GM18520 (cell line): ENCODE results near the gene STARD10.

Experiments used
- ATAC-seq: cut with Tn5 transposase; IDR thresholded peaks from one replicate; pipeline ENCODE4 v1.9.1; 2021; ENCODE audit not compliant: unreplicated experiment

The STARD10 gene

DNA sequence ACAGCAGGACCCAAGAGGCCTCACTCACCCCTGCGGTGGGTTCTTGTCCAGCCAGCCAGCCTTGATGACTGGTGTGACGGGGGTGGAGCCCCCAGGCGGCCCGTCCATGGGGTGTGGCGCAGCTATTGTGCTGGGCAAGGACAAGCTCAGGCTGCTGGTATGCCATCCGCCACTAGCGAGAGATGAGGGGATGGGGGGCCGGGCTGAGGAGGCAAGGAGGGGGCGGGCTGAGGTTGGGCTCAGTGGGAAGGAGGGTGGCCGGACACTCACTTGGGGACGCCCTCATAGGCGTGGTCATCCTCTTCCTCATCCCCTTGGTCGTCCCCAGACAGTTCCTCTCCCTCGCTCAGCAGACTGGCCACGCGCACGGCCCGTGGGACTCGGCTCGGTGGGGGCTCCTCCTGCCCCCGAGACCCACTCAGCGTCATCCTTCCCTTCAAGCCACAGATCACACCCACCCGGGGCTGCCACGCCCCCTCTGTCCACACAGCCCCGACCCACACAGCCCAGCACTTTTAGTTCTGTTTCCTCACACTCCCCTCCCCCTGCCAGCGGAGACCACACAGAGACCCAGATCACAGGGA is 81.6 kb downstream of the STARD10 start:
- no peak for ATAC-seq

DNA sequence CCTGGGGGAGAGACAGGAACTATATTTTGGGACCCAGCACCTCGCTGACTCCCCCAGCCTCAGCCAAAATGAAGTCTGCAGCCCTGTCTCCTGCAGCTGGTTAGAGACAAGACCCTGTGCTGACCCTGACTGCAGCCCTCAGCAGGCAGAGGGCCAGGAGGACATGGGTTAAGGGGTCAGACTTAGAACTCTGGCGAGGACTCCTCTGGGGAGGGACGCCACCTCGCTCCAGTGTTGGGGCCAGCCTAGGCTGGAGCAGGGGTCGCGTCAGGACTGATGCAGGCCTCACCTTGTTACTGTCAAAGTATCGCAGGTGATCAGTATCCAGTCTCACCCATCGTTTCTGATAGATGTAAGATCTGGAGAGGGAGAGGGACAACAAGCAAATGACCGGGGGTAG is 82.7 kb downstream of the STARD10 start:
- no peak for ATAC-seq

DNA sequence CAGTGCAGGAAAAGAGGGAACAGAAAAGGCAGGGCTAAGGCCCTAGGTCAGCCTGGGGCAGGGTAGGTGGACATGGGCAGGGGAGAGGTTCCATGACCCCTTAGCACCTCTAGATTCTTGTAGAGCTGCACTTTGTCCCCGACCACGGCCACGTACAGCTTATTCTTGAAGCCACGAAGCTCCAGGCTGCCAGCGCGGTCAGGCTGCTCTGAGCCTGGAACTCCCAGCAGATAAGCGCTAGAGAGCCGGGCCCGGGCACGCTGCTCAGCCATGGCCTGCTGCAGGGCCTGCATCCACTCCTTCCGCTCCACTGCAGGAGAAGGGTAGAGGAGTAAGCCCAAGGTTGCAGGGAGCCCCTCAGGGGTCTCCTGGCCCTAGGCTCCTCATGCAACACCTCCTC is 83.6 kb downstream of the STARD10 start:
- no peak for ATAC-seq

DNA sequence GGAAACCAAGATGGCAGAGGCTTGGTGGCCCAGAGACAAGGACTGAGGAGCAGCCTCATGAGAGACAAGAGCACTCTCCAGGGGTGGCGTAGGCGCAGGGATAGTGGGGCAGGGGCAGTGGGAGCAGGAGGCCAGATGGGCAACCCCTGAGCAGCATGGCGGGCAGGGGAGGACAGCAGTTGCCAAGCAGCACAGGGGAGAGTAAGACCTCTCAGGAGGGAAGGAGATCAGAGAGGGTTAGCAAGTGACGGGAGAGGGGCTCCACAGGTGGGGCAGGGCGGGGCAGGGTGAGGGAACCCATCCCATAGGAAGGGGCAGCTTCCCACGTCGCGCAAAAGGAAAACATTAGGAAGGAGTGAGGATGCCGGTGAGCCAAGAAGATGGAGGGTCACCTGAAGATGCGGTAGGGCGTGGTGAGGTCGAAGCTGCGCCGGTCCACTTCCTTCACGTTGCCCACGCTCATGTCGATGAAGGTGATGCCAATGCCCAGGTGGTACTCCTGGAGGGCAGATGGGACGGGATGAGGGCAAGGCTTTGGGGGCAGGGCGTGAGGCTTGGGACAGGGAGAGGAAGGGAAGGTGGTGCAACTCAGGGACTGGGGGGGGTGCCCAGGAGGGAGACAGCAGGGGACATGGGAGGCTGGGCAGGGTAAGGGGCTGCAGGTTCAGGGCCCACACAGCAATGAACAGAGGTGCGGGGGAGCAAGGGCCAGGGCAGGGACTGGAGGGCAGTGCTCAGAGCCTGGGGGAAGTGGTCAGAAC is 84.2 kb downstream of the STARD10 start:
- ATAC-seq = no peak

DNA sequence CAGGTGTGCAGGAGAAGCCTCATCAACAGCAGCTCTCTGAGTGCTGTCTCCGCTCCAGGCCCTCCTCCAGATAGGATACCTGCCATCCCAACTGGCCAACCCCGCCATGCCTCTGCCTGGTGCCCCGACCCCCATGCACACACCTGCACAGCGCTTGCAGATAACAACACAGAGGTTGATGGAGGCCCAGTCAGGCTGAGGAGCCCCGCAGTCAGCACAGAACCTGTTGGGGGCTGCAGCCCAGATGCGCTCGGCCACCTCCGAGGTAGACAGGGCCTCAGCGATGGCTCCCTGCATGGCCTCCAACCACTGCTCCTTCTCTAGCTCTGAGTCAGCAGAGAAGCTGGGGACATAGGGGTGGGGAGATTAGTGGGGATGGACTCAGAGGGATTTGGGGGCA is 86.8 kb downstream of the STARD10 start:
- no peak for ATAC-seq

DNA sequence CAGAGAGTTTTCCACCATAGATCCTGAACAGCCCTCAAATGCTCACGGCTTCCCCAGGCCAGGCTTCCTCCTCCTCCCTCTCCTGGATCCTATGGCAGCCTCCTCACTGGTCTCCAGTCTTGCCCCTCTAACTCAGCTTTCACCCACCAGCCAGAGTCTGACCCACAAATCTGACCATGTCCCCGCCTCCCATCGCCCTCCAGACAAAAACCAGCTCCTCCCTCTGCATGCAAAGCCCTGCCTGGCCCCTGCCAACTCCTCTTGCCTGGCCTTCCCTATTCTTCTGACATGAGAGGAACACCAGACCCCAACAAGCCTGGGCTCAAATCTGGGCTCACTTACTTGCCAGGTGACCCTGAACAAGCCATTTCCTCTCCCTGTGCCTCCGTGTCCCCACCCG is 87.3 kb downstream of the STARD10 start:
- ATAC-seq = no peak

DNA sequence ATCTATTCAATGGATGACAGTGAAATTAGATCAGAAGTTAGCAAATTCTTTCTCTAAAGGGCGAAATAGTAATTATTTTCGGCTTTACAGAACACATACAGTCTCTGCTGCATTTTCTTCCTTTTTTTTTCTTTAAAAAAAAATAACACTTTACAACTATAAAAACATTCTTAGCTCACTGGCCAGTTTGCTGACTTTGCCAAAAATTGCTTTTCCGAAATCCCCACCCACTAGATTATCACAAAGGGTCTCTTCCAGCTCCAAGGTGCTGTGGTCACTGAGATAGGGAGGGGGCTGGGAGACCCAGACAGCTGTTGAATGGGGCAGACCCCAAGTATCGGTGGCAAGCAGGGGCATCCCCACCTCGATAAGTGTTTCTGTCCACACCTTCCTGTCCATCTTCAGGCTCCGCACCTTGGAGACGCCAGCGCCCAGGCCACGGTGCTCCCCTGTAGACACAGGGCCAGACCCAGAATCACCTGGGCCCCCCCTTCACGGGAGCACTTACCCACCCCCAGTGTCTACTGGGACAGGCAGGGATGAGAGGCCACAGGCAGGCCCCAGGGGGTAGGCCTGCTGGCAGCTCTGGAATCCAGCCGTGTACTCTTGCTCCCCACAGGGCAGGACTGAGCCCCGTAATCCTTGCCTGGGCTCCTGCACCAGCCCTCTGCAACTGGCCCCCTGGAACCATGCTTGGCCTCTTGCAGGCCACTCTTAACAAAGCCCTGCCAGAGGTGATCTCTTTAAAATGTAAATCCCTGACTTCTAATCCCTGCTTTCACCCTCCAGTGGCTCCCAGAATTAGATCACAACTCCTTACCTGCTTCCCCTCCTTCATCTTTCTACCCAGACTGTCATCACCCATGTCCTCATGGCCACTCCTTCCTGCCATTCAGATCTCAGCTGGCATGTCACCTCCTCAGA is 88.1 kb downstream of the STARD10 start:
- ATAC-seq = no peak

DNA sequence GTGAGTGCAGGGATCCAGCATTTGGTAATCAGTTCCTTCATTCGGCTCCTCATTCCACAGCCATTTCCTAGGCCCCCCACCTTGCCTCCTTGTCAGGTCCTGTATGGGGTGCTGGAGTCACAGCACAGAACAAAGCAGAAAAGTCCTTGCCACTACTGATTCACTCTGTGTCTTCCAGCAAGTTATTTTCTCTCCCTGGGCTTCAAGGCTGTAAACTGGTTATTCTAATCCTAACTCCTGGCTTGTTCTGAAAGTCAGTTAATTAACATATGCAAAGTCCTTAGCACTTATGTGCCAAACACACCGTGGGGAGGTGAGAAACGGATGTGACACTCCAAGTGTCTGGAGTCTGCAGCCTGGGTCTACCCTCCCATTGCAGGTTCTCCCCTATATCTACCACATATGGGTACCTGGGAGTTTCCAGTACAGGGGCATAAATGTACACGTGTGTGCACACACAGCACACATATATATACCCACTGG is 89.0 kb downstream of the STARD10 start:
- ATAC-seq = no peak
